Ecto neural progenitor cell (in vitro differentiated cells): ENCODE data around the gene HLCS.

Source experiments
- DNase-seq: peaks from one replicate; pipeline ENCODE4 v3.0.0-alpha.2; 2018; ENCODE audit warnings: low spot score

Gene HLCS

DNA sequence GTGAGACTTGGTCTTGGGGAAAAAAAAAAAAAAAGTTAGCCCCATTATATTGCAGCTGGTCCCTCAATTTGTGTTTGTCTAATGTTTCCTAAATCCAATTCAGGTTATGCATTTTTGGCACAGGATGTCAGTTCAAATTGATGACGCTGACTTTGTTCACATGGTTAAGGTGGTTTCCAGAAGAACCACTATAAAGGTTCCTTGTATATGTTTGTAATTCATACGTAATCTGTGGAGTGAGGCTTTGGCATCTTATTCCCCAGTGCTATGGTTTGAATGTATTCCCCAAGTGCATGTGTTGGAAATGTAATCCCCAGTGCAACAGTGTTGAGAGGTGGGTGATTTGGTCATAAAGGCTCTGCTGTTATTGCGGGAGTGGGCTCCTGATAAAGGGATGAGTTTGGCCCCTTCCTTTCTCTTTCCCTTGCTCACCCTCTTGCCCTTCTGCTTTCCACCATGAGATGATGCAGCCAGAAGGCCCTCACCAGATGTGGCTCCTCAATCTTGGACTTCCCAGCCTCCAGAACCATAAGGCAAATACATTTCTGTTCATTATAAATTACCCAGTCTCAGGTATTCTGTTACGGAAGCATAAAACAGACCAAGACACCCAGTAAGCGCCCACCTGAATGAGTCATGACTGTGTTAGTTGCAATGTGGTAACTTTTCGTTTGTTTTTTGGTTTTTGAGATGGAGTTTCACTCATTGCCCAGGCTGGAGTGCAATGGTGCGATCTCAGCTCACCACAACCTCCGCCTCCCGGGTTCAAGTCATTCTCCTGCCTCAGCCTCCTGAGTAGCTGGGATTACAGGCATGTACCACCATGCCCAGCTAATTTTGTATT is 19.5 kb upstream of the HLCS start:
- DNase-seq, result no peak

DNA sequence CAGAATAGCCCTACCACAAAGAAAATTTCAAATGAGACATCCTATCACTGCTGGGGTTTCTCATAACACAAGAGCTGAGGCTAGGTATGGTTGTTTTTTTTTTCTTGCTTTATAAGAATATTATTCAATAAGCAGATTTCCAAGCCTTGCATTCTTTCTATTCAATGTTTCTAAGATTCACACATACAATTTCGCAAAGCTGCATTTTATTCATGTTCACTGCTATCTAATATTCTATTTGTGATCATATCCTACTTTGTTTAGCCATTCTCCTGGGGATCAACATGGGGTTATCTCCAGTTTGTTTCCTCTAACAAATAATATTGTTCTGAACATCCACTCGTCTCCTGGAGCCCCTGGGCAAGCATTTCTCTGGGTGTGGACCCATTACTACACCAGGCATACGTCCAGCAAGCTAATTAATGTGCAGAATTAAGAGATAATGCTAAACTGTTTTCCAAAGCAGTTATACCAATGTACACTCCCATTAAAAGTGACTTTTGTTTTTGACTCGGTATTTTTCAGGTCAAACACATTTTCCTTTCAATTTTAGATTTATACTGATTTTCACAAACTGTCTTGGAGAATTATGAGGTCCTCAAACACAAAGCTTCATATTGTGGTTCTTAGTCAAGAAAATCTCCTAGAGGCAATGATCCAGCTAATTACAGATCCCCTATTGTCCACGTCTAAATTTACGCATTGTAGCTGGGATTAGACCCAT is 15.7 kb upstream of the HLCS start:
- DNase-seq, result no peak

DNA sequence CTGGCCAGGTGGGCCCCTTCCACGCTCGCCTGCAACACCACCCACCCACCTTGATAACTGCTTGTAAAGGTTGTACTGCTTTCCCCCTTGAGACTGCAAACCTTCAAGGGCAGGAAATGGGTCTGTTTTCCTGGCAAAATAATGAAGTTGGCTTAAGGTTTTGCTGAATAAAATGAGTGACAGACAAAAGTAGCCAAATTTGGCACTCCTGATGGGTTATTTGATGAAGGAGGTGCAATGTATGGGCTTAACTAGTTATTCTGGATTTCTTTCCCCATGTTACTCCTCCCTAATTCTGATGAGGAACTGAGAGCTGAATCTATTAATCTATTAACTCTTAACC is 14.6 kb upstream of the HLCS start:
- DNase-seq, result no peak

DNA sequence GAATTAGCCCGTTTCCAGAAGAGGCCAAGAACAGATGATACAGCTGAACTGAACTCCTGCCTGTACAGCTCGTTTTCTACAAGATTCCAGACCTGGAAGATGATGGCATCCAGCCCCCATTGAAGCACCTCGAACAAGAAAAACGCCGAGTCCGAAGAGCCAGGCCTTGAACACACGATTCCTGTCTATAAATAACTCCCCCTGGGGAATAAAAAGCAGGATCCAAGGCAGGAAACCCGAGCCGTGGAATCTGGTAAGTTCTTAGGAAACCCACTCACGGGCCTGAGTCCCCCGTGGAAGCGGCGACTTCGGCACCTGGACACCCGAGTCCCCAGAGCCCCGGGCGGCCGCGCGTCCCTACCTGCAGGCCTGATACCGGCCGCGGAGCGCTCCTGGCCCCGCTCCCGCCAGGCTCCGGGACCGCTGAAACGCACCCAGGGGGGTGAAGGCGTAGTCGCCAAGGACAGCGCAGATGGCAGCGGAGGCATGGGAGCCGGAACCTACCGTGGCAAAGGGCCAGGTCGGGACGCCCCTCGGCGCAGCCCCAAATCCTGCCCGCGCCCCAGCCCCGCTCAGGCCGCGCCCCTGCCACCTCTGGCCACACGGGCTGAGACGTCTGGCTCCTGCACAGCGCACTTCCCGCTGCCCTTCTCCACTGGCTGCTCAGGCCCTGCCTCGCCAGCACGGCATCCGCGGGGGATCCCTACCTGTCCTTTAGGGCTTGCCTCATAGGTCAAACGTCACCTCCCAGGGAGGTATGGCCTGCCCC is 14.0 kb upstream of the HLCS start:
- peak; percentile 65 for DNase-seq

DNA sequence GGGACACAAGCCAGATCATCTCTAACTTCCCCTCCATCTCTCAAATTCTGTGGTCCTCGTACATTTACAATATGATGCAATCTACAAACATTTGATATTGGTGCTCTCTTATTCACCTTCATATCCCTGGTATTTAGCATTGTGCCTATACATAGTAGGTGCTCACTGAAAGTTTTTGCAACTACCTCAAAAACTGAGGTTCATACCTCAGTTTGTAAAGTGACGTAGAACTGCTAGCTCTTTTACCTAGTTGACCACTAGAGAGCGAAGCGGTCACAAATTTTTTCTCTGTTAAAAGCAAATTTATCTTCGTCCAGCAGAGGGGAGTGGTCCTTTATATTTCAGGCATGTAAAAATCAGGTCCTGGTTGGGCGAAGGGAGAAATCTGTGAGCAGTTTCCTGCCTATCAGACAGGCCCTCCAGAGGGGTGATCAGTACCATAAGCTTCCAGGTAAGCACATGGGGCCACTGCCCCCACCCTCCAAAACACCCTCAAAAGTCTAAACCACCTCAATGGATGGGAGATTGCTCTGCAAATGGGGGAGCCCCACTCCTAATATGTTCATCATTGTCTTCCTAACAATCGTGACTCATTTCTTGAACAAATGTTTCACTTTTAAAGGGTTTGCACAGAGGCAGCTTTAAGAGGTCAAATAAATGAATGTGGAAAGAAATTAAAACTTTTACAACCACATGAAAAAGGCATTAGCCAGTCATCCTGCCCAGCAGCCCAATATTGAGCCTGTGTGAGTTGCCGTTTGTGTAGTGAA is 10.6 kb upstream of the HLCS start:
- peak; percentile 63 for DNase-seq

DNA sequence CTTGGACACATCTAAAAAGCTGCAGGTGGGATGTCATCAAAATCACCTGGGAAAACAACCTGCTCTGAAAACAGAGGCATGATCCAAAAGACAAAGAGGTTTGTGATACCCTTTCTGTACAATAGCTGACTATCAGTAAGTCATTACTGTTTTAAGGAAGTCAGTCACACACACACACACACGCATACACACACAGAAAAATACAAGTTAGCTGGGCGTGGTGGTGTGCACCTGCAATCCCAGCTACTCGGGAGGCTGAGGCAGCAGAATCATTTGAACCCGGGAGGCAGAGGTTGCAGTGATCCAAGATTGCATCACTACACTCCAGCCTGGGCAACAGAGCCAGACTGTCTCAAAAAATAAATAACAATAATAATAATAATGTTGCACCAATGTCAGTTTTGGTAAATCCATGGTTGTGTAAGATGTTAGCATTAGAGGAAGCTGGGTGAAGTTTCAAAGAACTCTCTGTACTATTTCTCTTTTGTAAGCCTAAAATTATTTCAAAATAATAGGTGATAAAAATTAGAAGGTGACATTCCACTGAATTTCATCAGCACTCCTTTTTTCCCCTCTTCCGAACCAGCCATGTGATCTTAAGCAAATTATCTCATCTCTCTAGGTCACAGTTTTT is 9.9 kb upstream of the HLCS start:
- no peak for DNase-seq

DNA sequence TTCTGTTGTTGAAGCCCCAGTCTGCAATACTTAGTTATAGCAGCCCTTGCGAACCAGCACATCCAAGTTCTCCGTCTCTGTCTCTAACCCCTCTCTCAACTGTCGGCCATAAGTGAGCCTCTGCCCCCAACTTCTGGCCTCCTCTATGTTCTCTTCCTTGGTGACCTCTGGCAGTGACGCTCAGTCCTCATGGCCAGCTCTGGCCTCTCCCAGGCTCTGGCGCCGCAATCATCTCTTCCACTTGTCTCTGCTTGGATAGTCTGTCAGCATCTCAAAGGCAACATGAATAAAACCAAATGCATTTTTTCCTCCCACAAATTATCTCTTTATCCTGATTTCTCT is 8.4 kb upstream of the HLCS start:
- no peak for DNase-seq

DNA sequence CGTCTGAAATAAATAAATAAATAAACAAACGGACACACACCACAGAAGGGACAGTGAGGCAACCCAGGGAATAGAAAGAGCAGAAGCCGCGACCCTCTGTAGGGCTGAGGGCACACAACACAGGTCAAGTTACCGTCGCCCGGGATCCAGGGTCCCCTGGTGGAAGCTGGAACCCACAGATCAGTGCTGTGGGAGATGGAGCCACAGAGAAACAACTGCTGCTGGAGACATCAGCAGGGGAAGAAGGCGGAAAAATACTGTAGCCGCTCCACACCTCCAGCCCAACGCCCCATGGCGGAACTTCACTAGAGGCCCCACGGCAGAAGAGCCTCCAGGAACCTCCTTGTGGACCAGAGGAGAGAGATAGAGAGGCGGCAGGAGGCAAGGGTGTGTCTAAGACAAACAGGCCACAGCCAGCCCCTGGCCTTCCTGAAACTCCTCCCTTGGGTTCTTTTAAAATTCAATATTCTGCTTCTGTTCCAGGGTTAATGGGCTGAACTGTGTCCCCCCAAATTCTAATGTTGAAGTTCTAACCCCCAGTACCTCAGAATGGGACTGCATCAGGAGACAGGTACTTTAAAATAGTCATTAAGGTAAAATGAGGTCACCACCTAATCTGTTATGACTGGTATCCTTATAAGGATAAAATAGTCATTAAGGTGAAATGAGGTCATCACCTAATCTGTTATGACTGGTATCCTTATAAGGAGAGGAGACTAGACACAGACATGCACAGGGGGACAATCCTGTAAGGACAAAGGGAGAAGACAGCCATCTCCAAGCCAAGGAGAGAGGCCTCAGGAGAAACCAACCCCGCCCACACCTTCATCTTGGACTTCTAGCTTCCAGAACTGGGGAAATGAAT is 7.7 kb upstream of the HLCS start:
- DNase-seq, result no peak

DNA sequence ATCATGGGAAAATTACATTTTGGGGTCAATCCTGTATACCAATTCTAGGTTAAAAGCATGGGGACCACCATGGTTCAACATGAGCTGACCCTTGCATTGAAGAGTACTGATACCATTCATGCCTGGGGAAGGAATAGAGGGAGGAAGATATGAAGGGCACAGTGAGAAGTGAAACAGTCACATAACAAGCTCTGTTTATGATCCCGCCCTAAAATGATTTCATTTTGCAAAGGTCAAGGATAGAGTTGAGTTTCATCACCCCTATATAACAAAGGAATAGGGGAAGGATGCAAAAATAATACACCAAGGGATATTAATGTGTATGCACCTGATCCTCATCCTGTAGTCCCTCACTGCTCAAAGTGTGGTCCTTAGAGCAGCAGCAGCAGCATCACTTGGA is 2.5 kb upstream of the HLCS start:
- DNase-seq, result no peak

DNA sequence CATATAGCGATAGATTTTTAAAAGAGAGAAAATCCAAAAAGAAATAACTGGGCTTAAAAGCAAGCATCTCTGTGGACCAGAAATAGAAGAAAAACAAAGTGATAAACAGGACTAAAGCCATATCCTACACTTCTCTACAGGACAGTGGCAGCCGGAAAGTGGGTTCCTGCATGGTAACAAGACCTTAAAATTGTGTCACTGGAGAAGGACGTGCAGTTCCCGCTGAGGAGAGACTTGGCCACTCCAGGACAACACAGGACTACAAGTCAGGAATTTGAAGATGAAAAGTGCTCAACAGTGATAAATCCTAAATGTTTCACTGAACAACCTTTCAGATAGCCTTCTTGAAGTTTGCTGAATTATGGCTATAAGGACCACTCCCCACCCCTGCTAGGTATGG is 1.9 kb upstream of the HLCS start:
- DNase-seq, result no peak

DNA sequence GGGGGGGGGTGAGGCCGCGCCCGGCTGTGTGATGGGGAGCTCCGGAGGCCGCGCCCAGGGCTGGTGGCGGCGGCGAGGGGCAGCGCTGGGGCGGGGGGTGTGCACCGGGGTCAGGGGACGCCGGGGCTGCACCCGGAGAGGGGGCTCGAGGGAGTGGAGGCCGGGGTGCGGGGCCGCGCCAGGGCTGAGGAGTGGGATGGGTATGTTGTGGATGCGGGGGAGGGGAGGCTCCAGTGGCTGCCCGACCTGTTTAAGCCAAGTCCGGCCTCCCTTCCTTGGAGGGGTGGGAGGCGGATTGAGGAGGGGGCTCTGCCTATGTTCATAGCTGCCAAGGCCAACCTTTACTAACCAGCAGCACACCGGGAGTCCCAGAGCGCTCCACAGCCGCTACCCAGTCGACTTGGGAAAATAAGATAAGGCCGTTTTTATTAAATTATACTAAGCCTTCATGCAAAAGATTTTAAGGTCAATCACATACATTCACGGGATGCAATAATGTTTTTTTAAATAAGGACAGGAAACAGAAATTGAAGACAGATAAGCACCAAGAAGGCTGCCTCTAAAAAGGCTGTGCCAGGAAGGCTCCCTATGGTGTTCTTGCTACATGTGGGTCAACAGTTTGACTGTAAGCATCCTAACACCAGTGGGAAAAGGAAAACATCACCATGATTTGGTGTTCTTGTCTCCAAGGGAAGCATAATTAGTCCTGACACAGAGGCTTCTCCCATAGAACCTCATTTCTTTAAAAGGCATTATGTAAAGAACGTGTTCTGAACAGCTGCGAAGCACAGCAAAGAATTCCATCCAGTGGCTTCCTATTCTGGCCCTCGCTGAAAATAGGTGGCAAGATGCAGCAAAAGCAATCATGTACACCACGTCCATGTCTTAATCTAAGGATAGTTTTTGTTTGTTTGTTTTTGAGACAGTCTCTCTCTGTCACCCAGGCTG is 626 bp upstream of the HLCS start:
- peak; percentile 77 for DNase-seq

DNA sequence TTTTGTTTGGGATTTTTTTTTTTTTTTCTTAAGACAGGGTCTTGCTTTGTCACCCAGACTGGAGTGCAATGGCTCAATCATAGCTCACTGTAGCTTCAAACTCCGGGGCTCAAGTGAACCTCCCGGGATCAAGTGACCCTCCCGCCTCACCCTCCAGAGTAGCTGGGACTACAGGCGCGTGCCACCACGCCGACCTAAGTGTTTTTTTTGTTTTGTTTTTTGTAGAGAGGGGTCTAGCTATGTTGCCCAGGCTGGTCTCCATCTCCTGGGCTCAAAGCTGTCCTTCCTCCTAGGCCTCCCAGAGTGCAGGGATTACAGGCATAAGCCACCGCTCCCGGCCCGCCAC is 776 bp downstream of the HLCS start:
- no peak for DNase-seq

DNA sequence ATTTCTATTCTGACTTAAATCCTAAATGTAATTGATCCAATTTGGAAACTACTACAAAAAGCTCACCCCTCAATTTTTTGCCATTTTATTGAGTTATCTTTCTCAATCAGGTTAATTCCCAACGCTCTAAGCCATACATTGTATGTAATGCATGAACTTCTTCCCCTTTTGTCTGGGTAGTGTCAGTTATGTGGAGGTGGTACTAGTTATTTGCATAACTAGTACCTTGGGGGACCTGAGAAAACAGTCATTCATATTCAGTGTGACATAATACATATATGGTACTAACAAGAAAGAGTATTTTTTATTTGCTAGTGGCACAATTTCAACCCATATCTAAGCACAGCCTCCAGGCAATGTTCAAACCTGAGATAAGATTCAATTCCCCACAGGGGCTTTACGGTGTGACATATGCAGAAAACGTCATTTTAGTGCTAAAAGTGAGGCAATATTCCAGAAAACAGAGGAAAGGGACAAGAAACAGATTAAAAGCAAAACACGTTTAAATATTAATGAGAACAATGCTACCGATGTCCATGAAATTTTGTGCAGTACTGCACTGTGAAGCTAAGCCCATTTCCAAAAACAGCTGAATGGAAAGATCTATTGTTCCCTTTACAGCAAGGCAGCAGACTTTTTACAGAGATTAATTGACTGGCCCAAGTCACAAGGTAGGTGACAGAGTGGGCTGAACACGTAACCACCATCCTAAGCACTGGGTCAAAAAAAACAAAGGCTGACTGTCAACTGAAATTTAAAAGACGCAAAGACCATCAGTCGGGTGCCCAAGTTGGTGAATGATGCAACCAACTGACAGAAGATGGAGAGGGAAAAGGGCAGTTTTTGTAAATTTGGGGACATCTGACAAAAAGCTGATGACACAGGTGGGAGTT is 1.4 kb downstream of the HLCS start:
- no peak for DNase-seq

DNA sequence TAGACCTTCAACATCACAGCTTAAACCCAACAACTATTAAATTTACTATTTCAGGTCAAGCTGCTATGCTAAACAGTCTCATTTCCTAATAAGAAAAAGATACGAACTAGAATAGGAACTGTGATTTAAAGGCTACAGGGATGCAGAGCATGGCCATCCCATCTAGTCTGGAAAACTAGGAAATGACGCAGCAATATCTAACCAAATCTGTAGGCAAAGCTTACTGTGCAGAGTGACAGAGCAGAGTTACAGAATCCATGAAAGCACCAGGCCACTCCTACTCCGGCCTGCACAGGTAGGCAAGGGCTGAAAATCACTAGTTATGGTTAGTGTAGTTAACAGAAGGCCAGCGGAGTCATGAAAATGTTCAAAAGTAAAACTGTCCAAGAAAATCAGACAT is 2.1 kb downstream of the HLCS start:
- no peak for DNase-seq

DNA sequence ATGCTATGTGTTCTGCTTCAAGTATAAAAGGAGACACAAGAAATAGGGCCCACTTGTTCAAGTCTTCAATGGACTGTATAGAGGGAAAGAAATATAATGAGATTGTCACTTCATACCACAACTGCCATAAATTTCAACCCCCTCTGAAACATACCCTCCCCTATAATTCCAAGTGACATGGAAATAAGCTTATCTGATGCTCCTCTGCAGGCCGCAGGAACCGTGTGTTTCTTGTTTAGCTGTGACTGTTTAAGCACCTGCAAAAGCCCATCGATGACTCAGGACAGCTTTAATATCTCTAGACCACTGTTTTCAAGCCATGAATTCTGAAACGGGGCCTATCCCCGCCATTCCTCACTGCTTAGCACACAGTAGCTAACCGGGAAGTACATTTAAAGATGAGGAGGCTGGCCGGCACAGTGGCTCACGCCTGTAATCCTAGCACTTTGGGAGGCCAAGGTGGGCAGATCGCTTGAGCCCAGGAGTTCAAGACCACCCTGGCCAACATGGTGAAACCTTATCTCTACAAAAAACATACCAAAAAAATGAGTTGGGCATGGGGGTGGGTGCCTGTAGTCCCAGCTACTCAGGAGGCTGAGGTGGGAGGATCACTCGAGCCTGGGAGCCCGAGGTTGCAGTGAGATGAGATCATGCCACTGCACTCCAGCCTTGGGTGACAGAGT is 4.2 kb downstream of the HLCS start:
- no peak for DNase-seq

DNA sequence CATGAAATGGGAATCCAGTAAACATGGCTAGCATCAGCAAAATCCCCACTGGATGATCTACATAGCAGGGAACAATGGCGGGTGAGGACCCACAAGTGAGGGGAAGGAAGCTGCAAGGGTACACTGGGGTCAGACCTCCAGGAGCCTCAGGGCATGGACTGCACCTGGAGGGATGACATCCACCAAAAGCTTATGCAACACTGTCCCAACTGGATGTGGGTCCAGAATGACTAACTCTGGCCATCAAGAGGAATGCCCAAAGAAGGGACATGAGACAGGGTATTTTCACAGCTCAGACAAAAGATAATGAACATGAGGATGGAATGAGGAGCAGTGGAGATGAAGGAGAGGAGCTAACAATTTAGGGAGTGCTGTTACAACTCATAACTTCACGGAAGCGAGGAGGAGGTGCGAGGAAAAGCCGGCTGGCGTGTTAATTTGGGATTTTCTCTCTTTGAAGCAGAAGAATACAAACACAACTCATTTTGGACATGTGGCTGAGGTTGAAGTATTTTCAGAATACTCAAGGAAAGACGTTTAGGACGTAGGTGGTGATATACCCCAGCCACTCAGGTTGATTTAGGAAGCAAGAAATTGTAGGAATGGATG is 5.7 kb downstream of the HLCS start:
- no peak for DNase-seq

DNA sequence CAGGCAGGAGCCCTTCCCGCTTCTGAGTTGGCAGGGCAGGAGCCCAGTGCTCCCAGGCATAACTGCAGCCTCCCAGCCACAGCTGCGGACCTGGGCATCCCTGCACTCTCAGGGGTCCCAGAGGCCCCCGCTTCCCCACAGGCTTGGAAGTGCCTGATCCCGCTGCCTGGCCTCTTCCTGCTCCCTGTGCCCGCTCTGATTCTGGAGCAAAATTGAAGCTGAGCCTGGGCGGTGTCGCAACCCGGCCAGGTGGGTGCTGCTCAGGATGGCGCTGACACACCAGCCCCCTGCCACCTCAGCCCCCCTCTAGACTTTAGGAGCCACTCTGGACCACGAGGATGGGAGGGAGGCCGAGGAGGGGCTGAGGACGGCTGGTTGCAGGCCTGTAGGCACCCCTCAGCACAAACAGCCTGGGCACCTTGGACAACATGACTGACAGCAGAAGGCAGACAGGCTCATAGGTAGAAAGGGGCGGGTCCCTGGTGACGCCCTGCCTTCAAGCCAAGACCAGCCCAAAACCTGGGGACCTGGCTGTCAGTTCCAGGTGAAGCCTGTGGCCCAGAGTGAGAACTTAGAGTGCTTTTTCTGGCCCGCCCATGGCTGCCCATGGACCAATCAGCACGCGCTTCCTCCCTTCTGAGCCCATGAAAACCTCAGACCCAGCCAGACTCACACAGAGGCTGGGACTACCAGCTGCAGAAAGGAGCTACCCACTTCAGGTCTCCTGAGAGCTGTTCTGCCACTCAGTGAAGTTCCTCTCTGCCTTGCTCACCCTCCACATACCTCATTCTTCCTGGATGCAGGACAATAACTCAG is 7.2 kb downstream of the HLCS start:
- DNase-seq, result no peak
